ENCODE results near the gene ZFP3.
"Not testable (repeated sequence)": the region's sequence is repeated elsewhere in the genome, so short reads cannot be mapped to it uniquely, and the experiment has no call there.

Gene ZFP3

GRCh38 chr17:5078106-5079028 is at the start of gene ZFP3:
TSS of gene ZFP3 (plus strand) at chr17:5078467. CDS start at chr17:5091505, 13,038 bp downstream.
- DNase-seq: peak; percentile 80

- not testable (repeated sequence) for DNase-seq
Observed at GRCh38 chr17:5030168-5030567, 48.1 kb upstream of the ZFP3 start.

GRCh38 chr17:5031365-5032082 is 46.7 kb upstream of the ZFP3 start:
- peak; percentile 82 for DNase-seq

GRCh38 chr17:5032865-5033264 is 45.4 kb upstream of the ZFP3 start:
- no peak for DNase-seq

GRCh38 chr17:5033352-5034015 is 44.8 kb upstream of the ZFP3 start:
- no peak for DNase-seq

- DNase-seq: no peak
Observed at GRCh38 chr17:5034063-5034462, 44.2 kb upstream of the ZFP3 start.

- DNase-seq: no peak
Observed at GRCh38 chr17:5034651-5035050, 43.6 kb upstream of the ZFP3 start.

- DNase-seq: no peak
Observed at GRCh38 chr17:5035315-5035714, 43.0 kb upstream of the ZFP3 start, which contains the start of gene SLC52A1. TSS of gene SLC52A1 (minus strand) at chr17:5035426. CDS start at chr17:5034606, 820 bp downstream.

- DNase-seq: no peak
Observed at GRCh38 chr17:5042157-5043022, 35.9 kb upstream of the ZFP3 start.

- no peak for DNase-seq
Observed at GRCh38 chr17:5043524-5043923, 34.7 kb upstream of the ZFP3 start.

- DNase-seq: no peak
Observed at GRCh38 chr17:5044630-5045029, 33.6 kb upstream of the ZFP3 start.

GRCh38 chr17:5045496-5045895 is 32.8 kb upstream of the ZFP3 start:
- DNase-seq: no peak

- DNase-seq: no peak
Observed at GRCh38 chr17:5047446-5047845, 30.8 kb upstream of the ZFP3 start.

GRCh38 chr17:5049314-5049841 is 28.9 kb upstream of the ZFP3 start:
- DNase-seq: no peak

- peak; percentile 18 for DNase-seq
Observed at GRCh38 chr17:5050278-5050677, 28.0 kb upstream of the ZFP3 start.

- DNase-seq: no peak
Observed at GRCh38 chr17:5055543-5055942, 22.7 kb upstream of the ZFP3 start.

- DNase-seq: no peak
Observed at GRCh38 chr17:5065227-5065744, 13.0 kb upstream of the ZFP3 start.

GRCh38 chr17:5068236-5068635 is 10.0 kb upstream of the ZFP3 start:
- DNase-seq: no peak

GRCh38 chr17:5069724-5070123 is 8.5 kb upstream of the ZFP3 start:
- no peak for DNase-seq

GRCh38 chr17:5075472-5075871 is 2.8 kb upstream of the ZFP3 start:
- not testable (repeated sequence) for DNase-seq

GRCh38 chr17:5077275-5077674 is 992 bp upstream of the ZFP3 start:
- not testable (repeated sequence) for DNase-seq

- DNase-seq: no peak
Observed at GRCh38 chr17:5077781-5078105, 524 bp upstream of the ZFP3 start.

All from fibroblast of skin of right quadriceps (primary cell).